HG03439 (cell line): Measurements from ENCODE around the gene PLLP.

Experiments
- ATAC-seq: cut with Tn5 transposase; IDR thresholded peaks from one replicate; pipeline ENCODE4 v1.9.1; 2021; ENCODE audit warnings: mild to moderate bottlenecking, moderate library complexity; ENCODE audit not compliant: unreplicated experiment

PLLP gene

GRCh38 chr16:57303021-57303909, 18.8 kb upstream of the PLLP start:
- ATAC-seq, result no peak

GRCh38 chr16:57301126-57301817, 16.8 kb upstream of the PLLP start:
- no peak for ATAC-seq

- peak; percentile 89 for ATAC-seq
Measured at GRCh38 chr16:57300387-57301125, 16.1 kb upstream of the PLLP start.

GRCh38 chr16:57299719-57300386, 15.4 kb upstream of the PLLP start:
- ATAC-seq, result peak; percentile 54

GRCh38 chr16:57299009-57299718, 14.7 kb upstream of the PLLP start:
- peak; percentile 5 for ATAC-seq

- no peak for ATAC-seq
Measured at GRCh38 chr16:57297856-57298255, 13.4 kb upstream of the PLLP start.

GRCh38 chr16:57289391-57290257, 5.2 kb upstream of the PLLP start:
- ATAC-seq, result no peak

- no peak for ATAC-seq
Measured at GRCh38 chr16:57285379-57285778, 907 bp upstream of the PLLP start.

GRCh38 chr16:57284952-57285363, 486 bp upstream of the PLLP start:
- no peak for ATAC-seq

GRCh38 chr16:57283959-57284208, 588 bp downstream of the PLLP start:
- no peak for ATAC-seq

GRCh38 chr16:57283214-57283958, 1.1 kb downstream of the PLLP start:
- no peak for ATAC-seq

- no peak for ATAC-seq
Measured at GRCh38 chr16:57282510-57283213, 1.8 kb downstream of the PLLP start.

- no peak for ATAC-seq
Measured at GRCh38 chr16:57281791-57282190, 2.7 kb downstream of the PLLP start.

GRCh38 chr16:57279780-57280638, 4.5 kb downstream of the PLLP start:
- ATAC-seq, result no peak

- ATAC-seq, result no peak
Measured at GRCh38 chr16:57278494-57278893, 6.0 kb downstream of the PLLP start.

GRCh38 chr16:57277586-57277985, 6.9 kb downstream of the PLLP start:
- ATAC-seq, result no peak

- no peak for ATAC-seq
Measured at GRCh38 chr16:57276596-57276995, 7.9 kb downstream of the PLLP start.
